CD4-positive, alpha-beta T cell (primary cell): Measurements from ENCODE around the gene ACAD9. TPM values are rescaled to one million over a fixed set of nuclear protein-coding genes. Genes with fewer than 3 reads are reported as not detected.

ENCODE experiments used
- ATAC-seq: fragments of 200-7000 bp; cut with Tn5 transposase; one replicate; pipeline ENCODE4 v1.10.0; 2022; ENCODE audit warnings: mild to moderate bottlenecking; ENCODE audit not compliant: poor library complexity
- CTCF ChIA-PET: fragments of 350-600 bp; sonication (Branson Sonifier 250); formaldehyde crosslinking; loops from one replicate; lab custom pipeline; 2021; ENCODE audit warnings: antibody characterized with exemption, inconsistent platforms; lab: Charles Lee
- POLR2A ChIA-PET: fragments of 350-600 bp; sonication (Branson Sonifier 250); formaldehyde crosslinking; loops from one replicate; lab custom pipeline; 2021; ENCODE audit warnings: antibody characterized with exemption, inconsistent platforms; lab: Charles Lee
- DNase-seq, 14 experiments: peaks; one replicate each; pipeline ENCODE4 v3.0.0-alpha.2; 2013 to 2020; ENCODE audit warnings: mixed read lengths in 2 of 14
- H3K27ac ChIP-seq, 2 donors: one replicate each; pipeline versions ENCODE4 v1.5.1 to v1.7.0; 2013; ENCODE audit warnings: low read length in 2 of 2, low read depth in 1 of 2, mild to moderate bottlenecking in 1 of 2
- H3K27me3 ChIP-seq, 2 experiments: 1 replicate in 1 of 2; 2 replicates in 1 of 2; pipeline versions ENCODE4 v1.6.1 to v1.7.0; 2013; ENCODE audit warnings: low read length in 2 of 2, control low read depth in 1 of 2, mild to moderate bottlenecking in 1 of 2, moderate library complexity in 1 of 2; ENCODE audit not compliant: insufficient read depth in 2 of 2, control insufficient read depth in 1 of 2
- H3K36me3 ChIP-seq: one replicate; pipeline ENCODE4 v1.6.1; 2013; ENCODE audit warnings: low read length, control low read depth; ENCODE audit not compliant: insufficient read depth
- H3K4me1 ChIP-seq: one replicate; pipeline ENCODE4 v1.6.1; 2013; ENCODE audit warnings: low read length, control low read depth; ENCODE audit not compliant: insufficient read depth
- H3K4me3 ChIP-seq: one replicate; pipeline ENCODE4 v1.5.1; 2013; ENCODE audit warnings: mild to moderate bottlenecking, low read length, moderate library complexity
- H3K9me3 ChIP-seq, 2 experiments: 1 replicate in 1 of 2; 2 replicates in 1 of 2; pipeline versions ENCODE4 v1.6.1 to v1.7.0; 2013; ENCODE audit warnings: low read length in 2 of 2, mild to moderate bottlenecking in 2 of 2, control low read depth in 1 of 2, moderate library complexity in 1 of 2; ENCODE audit not compliant: control insufficient read depth in 1 of 2, insufficient read depth in 1 of 2
- H3K27ac Mint-ChIP-seq: one replicate; pipeline ENCODE4 v1.8.0; 2020; ENCODE audit warnings: mixed read lengths
- H3K27me3 Mint-ChIP-seq: one replicate; pipeline ENCODE4 v1.8.0; 2021; ENCODE audit warnings: mixed read lengths
- H3K36me3 Mint-ChIP-seq: one replicate; pipeline ENCODE4 v1.8.0; 2021; ENCODE audit warnings: low read depth, mixed read lengths
- H3K4me1 Mint-ChIP-seq: one replicate; pipeline ENCODE4 v1.8.0; 2021; ENCODE audit warnings: low read depth, mixed read lengths
- H3K4me3 Mint-ChIP-seq: one replicate; pipeline ENCODE4 v1.8.0; 2020; ENCODE audit warnings: mild to moderate bottlenecking, mixed read lengths
- H3K9me3 Mint-ChIP-seq: one replicate; pipeline ENCODE4 v1.8.0; 2020; ENCODE audit warnings: mixed read lengths
- intact Hi-C, 2 experiments: fragments of 100-400 bp; cut with DNase I in 1 of 2; cut with micrococcal nuclease in 1 of 2; formaldehyde crosslinking; loops; one replicate each; pipeline versions ENCODE4 v1.15.1 to v1.9.0; 2023 to 2025; cut with DNase I, micrococcal nuclease
- total RNA-seq, 174 experiments: library from RNA in 2 of 174; stranded (reverse) in 2 of 174; gene quantifications; one replicate each; pipeline ENCODE4 v1.2.3 and lab custom pipeline; 2021 to 2026
- TF ChIP-seq, protein P1 (sequence below): fragments of 200-600 bp; IDR thresholded peaks from one replicate; pipeline ENCODE4 v1.8.0; 2022; ENCODE audit warnings: antibody characterized with exemption, mild to moderate bottlenecking

The ACAD9 gene
- total RNA-seq, 2 experiments from 2014 or later = 64.8 to 71.6 TPM

DNA sequence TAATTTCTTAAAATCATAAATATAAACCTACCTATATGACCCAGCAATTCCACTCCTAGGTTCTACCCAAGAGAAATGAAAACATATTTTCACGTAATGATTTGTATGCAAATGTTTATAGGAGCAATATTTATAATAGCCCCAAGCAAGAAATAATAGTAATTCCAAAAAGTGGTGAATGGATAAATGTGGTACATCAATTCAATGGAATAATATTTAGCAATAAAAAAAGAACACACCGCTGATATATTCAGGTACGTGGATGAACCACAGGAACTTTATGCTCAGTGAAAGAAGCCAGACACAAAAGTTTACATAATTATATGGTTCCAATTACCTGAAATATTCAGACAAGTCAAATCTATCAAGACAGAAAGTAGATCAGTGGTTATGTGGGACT, 49.9 kb downstream of the ACAD9 start:
- H3K27me3 Mint-ChIP-seq = no peaks in the 10 kb centered on the region
- no peak overlapping the region for H3K4me3 Mint-ChIP-seq
- H3K9me3 Mint-ChIP-seq = no peaks in the 10 kb centered on the region
- no peaks in the 10 kb centered on the region for H3K36me3 Mint-ChIP-seq
- TF ChIP-seq, protein P1, sequence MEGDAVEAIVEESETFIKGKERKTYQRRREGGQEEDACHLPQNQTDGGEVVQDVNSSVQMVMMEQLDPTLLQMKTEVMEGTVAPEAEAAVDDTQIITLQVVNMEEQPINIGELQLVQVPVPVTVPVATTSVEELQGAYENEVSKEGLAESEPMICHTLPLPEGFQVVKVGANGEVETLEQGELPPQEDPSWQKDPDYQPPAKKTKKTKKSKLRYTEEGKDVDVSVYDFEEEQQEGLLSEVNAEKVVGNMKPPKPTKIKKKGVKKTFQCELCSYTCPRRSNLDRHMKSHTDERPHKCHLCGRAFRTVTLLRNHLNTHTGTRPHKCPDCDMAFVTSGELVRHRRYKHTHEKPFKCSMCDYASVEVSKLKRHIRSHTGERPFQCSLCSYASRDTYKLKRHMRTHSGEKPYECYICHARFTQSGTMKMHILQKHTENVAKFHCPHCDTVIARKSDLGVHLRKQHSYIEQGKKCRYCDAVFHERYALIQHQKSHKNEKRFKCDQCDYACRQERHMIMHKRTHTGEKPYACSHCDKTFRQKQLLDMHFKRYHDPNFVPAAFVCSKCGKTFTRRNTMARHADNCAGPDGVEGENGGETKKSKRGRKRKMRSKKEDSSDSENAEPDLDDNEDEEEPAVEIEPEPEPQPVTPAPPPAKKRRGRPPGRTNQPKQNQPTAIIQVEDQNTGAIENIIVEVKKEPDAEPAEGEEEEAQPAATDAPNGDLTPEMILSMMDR = no peak
- H3K4me1 Mint-ChIP-seq = peaks cover 7% of the 10 kb centered on the region
- H3K27ac ChIP-seq = no peak overlapping the region
- POLR2A ChIA-PET = no interaction called here
- intact Hi-C loops = no loop called here
- H3K4me3 ChIP-seq = no peak overlapping the region
- H3K27ac Mint-ChIP-seq = no peak overlapping the region
- CTCF ChIA-PET = no interaction called here
- no peak for DNase-seq
- no peaks in the 10 kb centered on the region for H3K9me3 ChIP-seq
- ATAC-seq = no peak
- H3K27me3 ChIP-seq = no peaks in the 10 kb centered on the region
- H3K36me3 ChIP-seq = no peaks in the 10 kb centered on the region
- peaks cover 5% of the 10 kb centered on the region for H3K4me1 ChIP-seq

DNA sequence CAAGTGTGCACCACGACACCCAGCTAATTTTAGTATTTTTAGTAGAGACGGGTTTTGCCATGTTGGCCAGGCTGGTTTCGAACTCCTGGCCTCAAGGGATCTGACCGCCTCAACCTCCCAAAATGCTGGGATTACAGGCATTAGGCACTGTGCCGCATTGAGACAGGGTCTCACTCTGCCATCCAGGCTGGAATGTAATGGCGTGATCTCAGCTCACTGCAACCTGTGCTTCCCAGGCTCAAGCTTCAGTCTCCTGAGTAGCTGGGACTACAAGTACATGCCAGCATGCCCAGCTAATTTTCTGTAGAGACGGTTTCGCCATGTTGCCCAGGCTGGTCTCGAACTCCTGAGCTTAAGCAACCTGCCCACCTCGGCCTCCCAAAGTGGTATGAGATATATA, 51.6 kb downstream of the ACAD9 start:
- intact Hi-C loops = no loop called here
- Mint-ChIP-seq H3K27me3 (no peaks in the 10 kb centered on the region), H3K27ac (no peak overlapping the region), H3K36me3 (no peaks in the 10 kb centered on the region), H3K9me3 (no peaks in the 10 kb centered on the region), H3K4me3 (no peak overlapping the region), H3K4me1 (no peaks in the 10 kb centered on the region)
- Histone ChIP-seq H3K4me1 (no peaks in the 10 kb centered on the region), H3K27ac (no peak overlapping the region), H3K9me3 (no peaks in the 10 kb centered on the region), H3K4me3 (no peak overlapping the region), H3K27me3 (peaks cover 0 to 3% of the 10 kb centered on the region in 2 experiments), H3K36me3 (no peaks in the 10 kb centered on the region)
- TF ChIP-seq, protein P1 = no peak
- no peak for ATAC-seq
- POLR2A ChIA-PET = no interaction called here
- CTCF ChIA-PET = no interaction called here
- DNase-seq = no peak

DNA sequence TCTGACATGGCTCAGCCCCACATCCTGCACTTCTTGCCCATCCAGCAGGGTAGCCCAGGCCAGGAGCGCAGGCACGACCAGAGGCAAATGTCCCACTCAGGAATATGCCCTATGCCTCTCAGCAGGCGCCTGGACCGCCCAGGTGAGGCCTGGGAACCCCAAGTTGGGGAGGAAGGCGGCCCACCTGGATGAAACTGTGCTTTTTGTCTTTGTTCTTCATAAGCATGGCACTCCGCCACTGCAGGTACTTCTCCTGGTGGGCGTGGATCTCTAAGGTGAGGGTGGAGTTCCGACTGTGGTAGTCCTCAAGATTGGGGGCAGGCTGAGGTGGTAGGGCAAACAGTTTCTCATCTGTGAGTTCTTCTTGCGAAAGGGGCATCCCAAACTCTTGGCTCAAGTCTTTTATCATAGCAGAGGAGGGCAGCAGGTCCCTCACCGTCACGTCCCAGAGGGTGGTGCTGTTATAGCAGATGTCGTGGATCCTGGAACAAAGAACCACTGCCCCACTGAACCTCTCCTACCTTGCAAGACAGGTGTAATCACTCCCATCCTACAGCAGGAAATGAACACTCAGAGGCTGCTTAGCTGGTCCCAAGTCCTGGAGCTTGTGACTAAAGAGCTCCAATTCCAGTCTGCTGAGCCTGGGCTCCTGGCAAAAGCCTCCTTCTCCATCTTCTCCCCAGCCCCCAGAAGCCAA, 53.2 kb downstream of the ACAD9 start:
- H3K27me3 Mint-ChIP-seq = no peaks in the 10 kb centered on the region
- H3K27me3 ChIP-seq = peaks cover 0 to 3% of the 10 kb centered on the region in 2 experiments
- no peaks in the 10 kb centered on the region for H3K4me1 Mint-ChIP-seq
- no peaks in the 10 kb centered on the region for H3K36me3 ChIP-seq
- intact Hi-C loops = no loop called here
- H3K4me3 ChIP-seq = no peak overlapping the region
- no peaks in the 10 kb centered on the region for H3K9me3 Mint-ChIP-seq
- H3K27ac ChIP-seq = no peak overlapping the region
- H3K9me3 ChIP-seq = no peaks in the 10 kb centered on the region
- POLR2A ChIA-PET = no interaction called here
- ATAC-seq = no peak
- H3K36me3 Mint-ChIP-seq = no peaks in the 10 kb centered on the region
- H3K4me3 Mint-ChIP-seq = no peak overlapping the region
- no peak overlapping the region for H3K27ac Mint-ChIP-seq
- TF ChIP-seq, protein P1 = no peak
- no peak for DNase-seq
- CTCF ChIA-PET = no interaction called here
- H3K4me1 ChIP-seq = no peaks in the 10 kb centered on the region
